GM12878 (cell line): ENCODE measurements around the gene MVK. TPM values are rescaled to one million over a fixed set of nuclear protein-coding genes. Genes with fewer than 3 reads are reported as not detected.

ENCODE experiments used
- ATAC-seq: fragments of 200-7000 bp; cut with Tn5 transposase; 3 replicates; pipeline ENCODE4 v1.9.1; 2020; ENCODE audit warnings: mild to moderate bottlenecking, moderate library complexity
- BruUV-seq: library from RNA; stranded (reverse); fragments of 400-500 nt; replicated peaks from 2 replicates; lab custom pipeline; 2021; lab: Mats Ljungman, UMichigan
- CTCF ChIA-PET: fragments of 300-600 bp; sonication (Branson Sonifier 250); formaldehyde crosslinking; extraction: SDS; loops from one replicate; lab custom pipeline; 2021; ENCODE audit warnings: inconsistent platforms; lab: Yijun Ruan, JAX
- POLR2A ChIA-PET: fragments of 350-600 bp; formaldehyde crosslinking; extraction: SDS; loops from one replicate; lab custom pipeline; 2021; ENCODE audit warnings: inconsistent platforms; lab: Charles Lee
- RAD21 ChIA-PET: fragments of 300-600 bp; sonication (Branson Sonifier 250); formaldehyde crosslinking; loops from one replicate; lab custom pipeline; 2023; ENCODE audit warnings: antibody characterized with exemption; ENCODE audit not compliant: unreplicated experiment; lab: Charles Lee
- SMC1A ChIA-PET: fragments of 300-600 bp; sonication (Branson Sonifier 250); formaldehyde crosslinking; loops from one replicate; lab custom pipeline; 2023; ENCODE audit not compliant: unreplicated experiment, uncharacterized antibody; lab: Charles Lee
- DNase-seq: peaks from one replicate; pipeline ENCODE4 v3.0.0-alpha.2; 2011; ENCODE audit warnings: low read depth, low spot score
- FAIRE-seq: peaks from 3 replicates; lab custom pipeline; 2011; peaks lifted over from hg19 to GRCh38; lab: Jason Lieb, UNC
- H2AFZ ChIP-seq: 2 replicates; pipeline ENCODE4 v1.6.0; 2011; ENCODE audit warnings: low read depth, low read length, control low read depth; ENCODE audit not compliant: control insufficient read depth
- H3K27ac ChIP-seq: 2 replicates; pipeline ENCODE4 v1.5.1; 2011; ENCODE audit warnings: control low read depth; ENCODE audit not compliant: control insufficient read depth, insufficient read depth
- H3K27me3 ChIP-seq, 2 experiments: replicated peaks in 1 of 2; 2 replicates each; pipeline versions ENCODE4 v1.6.0 to v1.6.1; 2011; ENCODE audit warnings: low read length in 1 of 2; ENCODE audit not compliant: control insufficient read depth in 2 of 2, insufficient read depth in 2 of 2
- H3K36me3 ChIP-seq, 2 experiments: 2 replicates each; pipeline ENCODE4 v1.5.1; 2011; ENCODE audit warnings: low read length in 1 of 2; ENCODE audit not compliant: control insufficient read depth in 2 of 2, insufficient read depth in 2 of 2
- H3K4me1 ChIP-seq: 2 replicates; pipeline ENCODE4 v1.6.1; 2011; ENCODE audit warnings: mild to moderate bottlenecking, low read length, moderate library complexity, mixed read lengths; ENCODE audit not compliant: control insufficient read depth, insufficient read depth
- H3K4me2 ChIP-seq: 2 replicates; pipeline ENCODE4 v1.6.0; 2011; ENCODE audit warnings: control low read depth; ENCODE audit not compliant: control insufficient read depth, insufficient read depth
- H3K4me3 ChIP-seq: fragments of 200-600 bp; sonication (generic); 2 replicates; pipeline ENCODE4 v1.5.1; 2016
- H3K79me2 ChIP-seq: 2 replicates; pipeline ENCODE4 v1.6.0; 2011; ENCODE audit warnings: low read length; ENCODE audit not compliant: control insufficient read depth, insufficient read depth
- H3K9ac ChIP-seq: 2 replicates; pipeline ENCODE4 v1.8.0; 2011; ENCODE audit warnings: low read length, control low read depth, mixed read lengths; ENCODE audit not compliant: control insufficient read depth, insufficient read depth
- H3K9me3 ChIP-seq: replicated peaks from 3 replicates; pipeline ENCODE4 v1.5.1; 2011; ENCODE audit warnings: mild to moderate bottlenecking, low read length; ENCODE audit not compliant: control insufficient read depth, insufficient read depth
- H4K20me1 ChIP-seq: 2 replicates; pipeline ENCODE4 v1.6.0; 2011; ENCODE audit not compliant: control insufficient read depth, insufficient read depth
- ASH2L ChIP-seq: fragments of 300-600, 200-600 bp; sonication (generic); IDR thresholded peaks from 2 replicates; pipeline ENCODE4 v1.6.1; 2017; ENCODE audit warnings: low read depth, mild to moderate bottlenecking, borderline replicate concordance
- CTCF ChIP-seq, 3 experiments: IDR thresholded peaks in 2 of 3; conservative IDR thresholded peaks in 1 of 3; 2 replicates each; pipeline ENCODE4 v1.5.1; 2011; ENCODE audit warnings: low read depth in 3 of 3, low read length in 3 of 3, mild to moderate bottlenecking in 3 of 3, control low read depth in 2 of 3, moderate library complexity in 2 of 3, inconsistent platforms in 1 of 3, mixed read lengths in 1 of 3; ENCODE audit not compliant: control insufficient read depth in 2 of 3, insufficient read depth in 1 of 3; ENCODE audit errors: extremely low read depth in 1 of 3
- DPF2 ChIP-seq: fragments of 450-650 bp; IDR thresholded peaks from 2 replicates; pipeline ENCODE4 v1.6.1; 2017; ENCODE audit warnings: mild to moderate bottlenecking
- EP300 ChIP-seq, 2 experiments: fragments of 150-350 bp in 1 of 2; IDR thresholded peaks; 2 replicates each; pipeline ENCODE4 v1.6.1; 2011 to 2012; ENCODE audit warnings: low read depth in 2 of 2, low read length in 2 of 2, borderline replicate concordance in 1 of 2, improper control_type of control experiment in 1 of 2, inconsistent platforms in 1 of 2; ENCODE audit not compliant: control insufficient read depth in 1 of 2
- HDGF ChIP-seq: fragments of 450-650 bp; IDR thresholded peaks from 2 replicates; pipeline ENCODE4 v1.6.1; 2016; ENCODE audit warnings: antibody characterized with exemption
- IKZF2 ChIP-seq, 2 experiments: fragments of 450-650 bp; IDR thresholded peaks; 2 replicates each; pipeline ENCODE4 v1.6.1; 2017; ENCODE audit warnings: mild to moderate bottlenecking in 2 of 2, moderate library complexity in 2 of 2
- NR2C2 ChIP-seq: IDR thresholded peaks from 2 replicates; pipeline ENCODE4 v1.6.1; 2011; ENCODE audit warnings: borderline replicate concordance, low read depth; ENCODE audit not compliant: control insufficient read depth, insufficient read length
- POLR2A ChIP-seq: IDR thresholded peaks from 2 replicates; pipeline ENCODE4 v1.6.1; 2011; ENCODE audit warnings: low read depth, mild to moderate bottlenecking, low read length
- RBBP5 ChIP-seq: fragments of 200-600 bp; sonication (generic); conservative IDR thresholded peaks from 2 replicates; pipeline ENCODE4 v1.6.1; 2016
- RFX5 ChIP-seq: IDR thresholded peaks from 2 replicates; pipeline ENCODE4 v1.6.1; 2011; ENCODE audit warnings: low read depth, low read length, improper control_type of control experiment
- SMAD5 ChIP-seq: IDR thresholded peaks from 2 replicates; pipeline ENCODE4 v1.6.1; 2016; ENCODE audit warnings: antibody characterized with exemption, low read depth
- STAT1 ChIP-seq: fragments of 450-650 bp; conservative IDR thresholded peaks from 2 replicates; pipeline ENCODE4 v1.6.1; 2014; ENCODE audit warnings: antibody characterized with exemption, mild to moderate bottlenecking
- SUZ12 ChIP-seq: fragments of 200-600 bp; sonication (generic); IDR thresholded peaks from one replicate; pipeline ENCODE4 v1.6.1; 2018; ENCODE audit warnings: antibody characterized with exemption, mild to moderate bottlenecking; ENCODE audit not compliant: unreplicated experiment
- TBL1XR1 ChIP-seq: IDR thresholded peaks from 2 replicates; pipeline ENCODE4 v1.6.1; 2012; ENCODE audit warnings: low read depth, low read length, improper control_type of control experiment
- WRNIP1 ChIP-seq: IDR thresholded peaks from 2 replicates; pipeline ENCODE4 v1.6.1; 2011; ENCODE audit warnings: low read depth, low read length, improper control_type of control experiment, borderline replicate concordance
- YY1 ChIP-seq: IDR thresholded peaks from 2 replicates; pipeline ENCODE4 v1.6.1; 2011; ENCODE audit warnings: low read depth, mild to moderate bottlenecking, low read length
- ZBTB33 ChIP-seq: fragments of 450-650 bp; IDR thresholded peaks from 2 replicates; pipeline ENCODE4 v1.6.1; 2017; ENCODE audit warnings: mild to moderate bottlenecking
- WGBS: methylation state at CpG from one replicate; pipeline ENCODE4 v1.1.6; 2016; ENCODE audit warnings: low lambda C conversion rate; ENCODE audit not compliant: insufficient replicate concordance, insufficient coverage; ENCODE audit errors: missing lambda C conversion rate; 5-methylcytosine and 5-hydroxymethylcytosine counted together
- in situ Hi-C: fragments of 300-500 bp; cut with MboI; formaldehyde crosslinking; loops from 9 replicates; pipeline ENCODE4 v1.14.3; 2018; ENCODE audit warnings: mixed read lengths
- intact Hi-C: fragments of 100-400 bp; cut with micrococcal nuclease; formaldehyde crosslinking; loops from one replicate; pipeline ENCODE4 v1.14.2; 2022; ENCODE audit not compliant: unreplicated experiment
- polyA plus RNA-seq, 11 experiments: library from polyadenylated mRNA; depleted of rRNA in 4 of 11; unstranded in 6 of 11; stranded (reverse) in 5 of 11; fragments of >200 nt; fragmentation: Nextera tagmentation in 4 of 11; fragmentation: Illumina TruSeq in 1 of 11; extraction: Ambion mirVana in 4 of 11; extraction: Trizol in 1 of 11; gene quantifications; 1 replicate in 1 of 11; 2 replicates in 10 of 11; pipeline versions ENCODE4 v1.2.1 to v1.2.3, GENCODE V29; 2011 to 2016; ENCODE audit warnings: inconsistent platforms in 2 of 11, missing spikeins in 2 of 11, low read depth in 1 of 11
- total RNA-seq, 4 experiments: library from RNA; depleted of rRNA in 3 of 4; stranded (reverse); fragments of >200 nt in 3 of 4; fragmentation: Illumina TruSeq in 1 of 4; extraction: Trizol in 1 of 4; gene quantifications; 2 replicates each; pipeline versions ENCODE4 v1.2.1 to v1.2.3, GENCODE V29; 2013 to 2021

The MVK gene
- total and polyA plus RNA-seq, 10 of the 15 experiments (the other 5 are each of a cell fraction or from before 2014, with no cell fraction given): 0.24 to 46.7 (median 31.9) TPM

GRCh38 chr12:109541413-109541726, 32.2 kb upstream of the MVK start:
- no peak for DNase-seq
- Histone ChIP-seq H3K4me3 (no peak overlapping the region), H3K36me3 (no peaks in the 10 kb centered on the region), H3K27ac (no peak overlapping the region), H3K4me1 (no peaks in the 10 kb centered on the region), H3K9ac (no peak overlapping the region), H4K20me1 (no peaks in the 10 kb centered on the region), H3K4me2 (no peak overlapping the region), H3K9me3 (no peaks in the 10 kb centered on the region), H2AFZ (no peak overlapping the region), H3K79me2 (no peaks in the 10 kb centered on the region), H3K27me3 (no peaks in the 10 kb centered on the region)
- no TSS peak for BruUV-seq
- no peak for ATAC-seq
- ChIA-PET POLR2A (no interaction called here), CTCF (no interaction called here), SMC1A (no interaction called here), RAD21 (no interaction called here)
- no peak for FAIRE-seq
- in situ Hi-C loops (no loop called here), intact Hi-C loops (no loop called here)
- 48% methylated on average over 4 of the region's 4 CpGs for WGBS
- TF ChIP-seq STAT1: no peak
- no peak for TF ChIP-seq RBBP5

- 80% methylated on average over 2 of the region's 2 CpGs for WGBS
- no peak for DNase-seq
- no peak overlapping the region for H3K4me2 ChIP-seq
- H3K79me2 ChIP-seq: no peaks in the 10 kb centered on the region
- ChIA-PET SMC1A (no interaction called here), CTCF (no interaction called here), RAD21 (no interaction called here), POLR2A (no interaction called here)
- no peaks in the 10 kb centered on the region for H3K4me1 ChIP-seq
- no TSS peak for BruUV-seq
- H3K9ac ChIP-seq: no peak overlapping the region
- H3K27me3 ChIP-seq: no peaks in the 10 kb centered on the region
- no peaks in the 10 kb centered on the region for H3K9me3 ChIP-seq
- H2AFZ ChIP-seq: no peak overlapping the region
- intact Hi-C loops (no loop called here), in situ Hi-C loops (no loop called here)
- ATAC-seq: no peak
- FAIRE-seq: no peak
- H3K36me3 ChIP-seq: no peaks in the 10 kb centered on the region
- H3K27ac ChIP-seq: no peak overlapping the region
- H4K20me1 ChIP-seq: no peaks in the 10 kb centered on the region
- H3K4me3 ChIP-seq: no peak overlapping the region
- TF ChIP-seq DPF2 (no peak), SMAD5 (no peak), NR2C2 (no peak), IKZF2 (IDR thresholded peaks at IDR 0.05) (no peak), WRNIP1 (no peak), ASH2L (no peak), ZBTB33 (no peak), HDGF (no peak), POLR2A (no peak), RFX5 (no peak), SUZ12 (no peak), TBL1XR1 (no peak), YY1 (no peak), EP300 (IDR thresholded peaks at IDR 0.05; ENCODE audit: borderline replicate concordance in 1 of 2, control insufficient read depth in 1 of 2, low read depth in 2 of 2, low read length in 2 of 2) (no peak), CTCF (IDR thresholded peaks at IDR 0.05 in 2 of 3, conservative IDR thresholded peaks at IDR 0.05 in 1 of 3; ENCODE audit: control insufficient read depth in 2 of 3, extremely low read depth in 1 of 3, insufficient read depth in 1 of 3, low read depth in 3 of 3, low read length in 3 of 3) (no peak)
These were observed 31.6 kb upstream of the MVK start for GRCh38 chr12:109542014-109542413.
